Measurements from ENCODE around the gene VILL. TPM values are rescaled to one million over a fixed set of nuclear protein-coding genes. Genes with fewer than 3 reads are reported as not detected.

Gene VILL
- total RNA-seq: 10 to 100 TPM in 1 of 2 donors, 1 to 10 TPM in 1; 3.6 to 10.4 TPM

DNA sequence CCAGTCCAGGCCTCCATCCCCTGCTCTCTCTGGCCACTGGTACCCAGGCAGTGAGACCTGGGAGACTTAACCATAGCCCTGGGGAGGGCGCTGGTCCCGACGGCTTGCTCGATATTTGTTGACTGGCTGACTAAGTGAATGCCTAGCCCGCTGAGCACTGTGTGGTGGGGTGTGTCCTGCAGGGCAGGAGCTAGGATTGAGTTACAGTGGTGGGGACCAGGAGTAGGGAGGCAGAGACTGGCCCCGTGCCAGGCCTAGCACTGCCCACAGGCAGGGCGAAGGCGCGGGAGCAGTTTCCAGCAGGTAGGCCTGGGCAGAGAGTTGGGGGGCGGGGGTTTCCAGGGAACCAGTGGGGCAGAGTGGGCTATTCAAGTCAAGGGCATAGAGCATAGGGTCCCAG is at the start of gene VILL:
Gene VILL (plus strand): TSS at position 260 of the 400 bp plus-strand sequence. CDS start 2,887 bp downstream, outside the sequence.
- Histone ChIP-seq H3K27ac (no peak within 1 kb of the TSS), H3K4me1 (peaks cover 38% of the 10 kb centered on the region), H3K27me3 (no peaks in the 10 kb centered on the region), H3K4me3 (no peak within 1 kb of the TSS), H3K9me3 (no peaks in the 10 kb centered on the region), H3K36me3 (replicated peaks in 1 of 2; ENCODE audit: insufficient read depth in 1 of 2, low read depth in 2 of 2) (no peaks in the 10 kb centered on the region)
- intact Hi-C loops (cut with DNase I): no loop called here
- no peak for ATAC-seq
- no peak for TF ChIP-seq POLR2A (IDR thresholded peaks at IDR 0.05)
- TF ChIP-seq, protein P1, sequence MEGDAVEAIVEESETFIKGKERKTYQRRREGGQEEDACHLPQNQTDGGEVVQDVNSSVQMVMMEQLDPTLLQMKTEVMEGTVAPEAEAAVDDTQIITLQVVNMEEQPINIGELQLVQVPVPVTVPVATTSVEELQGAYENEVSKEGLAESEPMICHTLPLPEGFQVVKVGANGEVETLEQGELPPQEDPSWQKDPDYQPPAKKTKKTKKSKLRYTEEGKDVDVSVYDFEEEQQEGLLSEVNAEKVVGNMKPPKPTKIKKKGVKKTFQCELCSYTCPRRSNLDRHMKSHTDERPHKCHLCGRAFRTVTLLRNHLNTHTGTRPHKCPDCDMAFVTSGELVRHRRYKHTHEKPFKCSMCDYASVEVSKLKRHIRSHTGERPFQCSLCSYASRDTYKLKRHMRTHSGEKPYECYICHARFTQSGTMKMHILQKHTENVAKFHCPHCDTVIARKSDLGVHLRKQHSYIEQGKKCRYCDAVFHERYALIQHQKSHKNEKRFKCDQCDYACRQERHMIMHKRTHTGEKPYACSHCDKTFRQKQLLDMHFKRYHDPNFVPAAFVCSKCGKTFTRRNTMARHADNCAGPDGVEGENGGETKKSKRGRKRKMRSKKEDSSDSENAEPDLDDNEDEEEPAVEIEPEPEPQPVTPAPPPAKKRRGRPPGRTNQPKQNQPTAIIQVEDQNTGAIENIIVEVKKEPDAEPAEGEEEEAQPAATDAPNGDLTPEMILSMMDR (IDR thresholded peaks at IDR 0.05): no peak
- 81 to 86% methylated on average over 5 to 10 of the region's 10 CpGs for WGBS, 2 donors
- peak in 2 of 4 donors; percentile 16 to 36 for DNase-seq

DNA sequence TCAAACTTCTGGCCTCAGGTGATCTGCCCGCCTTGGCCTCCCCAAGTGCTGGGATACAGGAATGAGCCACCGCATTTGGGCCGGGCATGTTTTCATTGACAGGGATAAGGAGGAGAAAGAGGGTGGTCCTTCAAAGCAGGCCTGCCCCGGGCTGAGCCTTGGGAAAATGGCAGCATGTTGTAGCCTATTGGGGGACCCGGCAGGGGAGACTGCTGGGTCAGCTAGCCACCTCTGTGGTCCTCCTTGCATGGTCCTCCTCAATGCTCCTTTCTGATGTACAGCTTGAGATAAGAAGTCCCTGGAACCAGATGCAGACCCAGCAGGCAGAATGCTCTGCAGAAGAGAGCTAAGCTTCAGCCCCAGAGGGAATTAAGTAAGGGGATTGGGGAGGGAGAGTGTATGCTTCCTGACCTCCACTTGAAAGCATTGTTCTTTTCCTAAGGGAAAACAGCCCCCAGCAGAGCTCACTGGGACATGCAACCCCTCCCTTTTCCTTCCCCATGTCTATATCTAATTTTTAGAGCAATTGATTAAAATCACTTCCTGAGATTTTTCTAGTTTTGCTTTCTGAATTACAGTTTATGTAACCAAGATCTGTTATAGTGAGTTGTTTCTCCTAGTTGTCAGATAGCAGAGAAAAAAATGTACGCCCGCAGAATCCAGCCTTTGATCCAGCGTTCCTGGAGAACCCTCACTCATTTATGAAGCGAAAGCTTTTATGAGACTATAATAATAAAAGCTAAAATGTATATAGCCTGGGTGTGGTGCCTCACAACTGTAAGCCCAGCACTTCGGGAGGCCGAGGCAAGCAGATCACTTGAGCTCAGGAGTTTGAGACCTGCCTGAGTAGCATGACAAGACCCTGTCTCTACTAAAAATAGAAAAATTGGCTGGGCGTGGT is 48.7 kb upstream of the VILL start:
- no peaks in the 10 kb centered on the region for H3K9me3 ChIP-seq
- H3K4me1 ChIP-seq: peaks cover 57% of the 10 kb centered on the region
- H3K4me3 ChIP-seq: no peak overlapping the region
- intact Hi-C loops (cut with DNase I): no loop called here
- peak overlapping the region in 3 of 4 donors; percentile 32 to 45 (median 36) for H3K27ac ChIP-seq
- H3K27me3 ChIP-seq: no peaks in the 10 kb centered on the region
- WGBS, 2 donors: 77 to 88% methylated on average over 12 of the region's 12 CpGs
- ATAC-seq (no peak), DNase-seq (no peak)
- TF ChIP-seq, protein P1 (IDR thresholded peaks at IDR 0.05): no peak
- no peak for TF ChIP-seq POLR2A (IDR thresholded peaks at IDR 0.05)
- H3K36me3 ChIP-seq (replicated peaks in 1 of 2; ENCODE audit: insufficient read depth in 1 of 2, low read depth in 2 of 2): no peaks in the 10 kb centered on the region

DNA sequence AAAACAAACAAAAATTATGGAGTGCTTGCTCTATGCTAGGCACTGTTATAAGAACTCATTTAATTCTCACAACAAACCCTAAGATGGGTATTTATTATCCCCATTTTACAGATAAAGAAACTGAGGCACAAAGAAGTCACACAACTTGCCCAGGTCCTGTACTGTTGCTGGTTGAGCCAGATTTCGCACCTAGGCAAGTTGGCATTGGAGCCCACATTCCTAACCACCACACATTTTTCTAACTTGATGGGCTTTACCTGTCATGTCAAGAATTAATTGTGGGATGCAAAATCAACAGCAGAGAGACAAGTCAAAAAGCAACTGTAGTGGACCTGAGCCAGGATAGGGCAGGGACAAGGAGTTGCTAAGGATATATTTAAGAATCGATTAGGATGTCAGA is 47.9 kb upstream of the VILL start:
- Histone ChIP-seq H3K4me1 (peaks cover 51% of the 10 kb centered on the region), H3K27ac (peak overlapping the region in 3 of 4 donors; percentile 32 to 45 (median 36)), H3K27me3 (no peaks in the 10 kb centered on the region), H3K36me3 (replicated peaks in 1 of 2; ENCODE audit: insufficient read depth in 1 of 2, low read depth in 2 of 2) (no peaks in the 10 kb centered on the region), H3K4me3 (no peak overlapping the region), H3K9me3 (no peaks in the 10 kb centered on the region)
- intact Hi-C loops (cut with DNase I): no loop called here
- ATAC-seq (no peak), DNase-seq (no peak)
- 78 to 81% methylated on average over 2 of the region's 2 CpGs for WGBS, 2 donors
- TF ChIP-seq, protein P1 (IDR thresholded peaks at IDR 0.05): no peak
- no peak for TF ChIP-seq POLR2A (IDR thresholded peaks at IDR 0.05)

DNA sequence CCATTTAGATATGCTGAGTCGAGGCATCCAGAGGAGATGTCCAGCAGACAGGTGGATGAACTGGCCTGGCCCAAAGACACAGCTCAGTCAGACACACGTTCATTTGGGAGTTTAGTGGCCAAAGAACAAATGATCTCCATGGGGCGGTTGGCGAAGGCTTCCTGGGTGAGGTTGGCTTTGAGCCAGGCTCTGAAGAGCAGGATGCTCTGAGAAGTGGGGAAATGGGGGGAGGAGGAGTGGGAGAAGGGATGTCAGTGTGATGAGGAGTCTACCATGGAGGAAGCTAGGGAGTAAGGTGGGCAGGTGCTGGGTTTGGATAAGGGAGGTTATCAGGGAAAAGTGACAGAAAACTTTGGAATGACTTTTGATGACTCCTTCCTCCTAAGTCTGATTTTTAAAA is 47.5 kb upstream of the VILL start:
- Histone ChIP-seq H3K36me3 (replicated peaks in 1 of 2; ENCODE audit: insufficient read depth in 1 of 2, low read depth in 2 of 2) (no peaks in the 10 kb centered on the region), H3K27ac (no peak overlapping the region), H3K4me3 (no peak overlapping the region), H3K9me3 (no peaks in the 10 kb centered on the region), H3K4me1 (peaks cover 47% of the 10 kb centered on the region), H3K27me3 (no peaks in the 10 kb centered on the region)
- 66 to 75% methylated on average over 4 of the region's 4 CpGs for WGBS, 2 donors
- intact Hi-C loops (cut with DNase I): no loop called here
- TF ChIP-seq, protein P1 (IDR thresholded peaks at IDR 0.05): no peak
- no peak for TF ChIP-seq POLR2A (IDR thresholded peaks at IDR 0.05)
- DNase-seq: no peak
- no peak for ATAC-seq

All from body of pancreas (tissue), 4 donors.